A673 (cell line): ENCODE measurements around the gene PADI6.

Experiments used
- EZH2 ChIP-seq: fragments of 200-600 bp; sonication (generic); IDR thresholded peaks from 2 replicates; pipeline ENCODE4 v1.6.1; 2017; ENCODE audit warnings: borderline replicate concordance, low read depth, mild to moderate bottlenecking, mixed read lengths, antibody characterized with exemption, low read length; ENCODE audit not compliant: poor library complexity, severe bottlenecking
- TF ChIP-seq, protein P1 (sequence below): fragments of 300-800, 200-600 bp; sonication (generic); conservative IDR thresholded peaks from 2 replicates; pipeline ENCODE4 v1.5.1; 2017; ENCODE audit warnings: low read depth, mild to moderate bottlenecking, antibody characterized with exemption, low read length, moderate library complexity, mixed read lengths

DNA sequence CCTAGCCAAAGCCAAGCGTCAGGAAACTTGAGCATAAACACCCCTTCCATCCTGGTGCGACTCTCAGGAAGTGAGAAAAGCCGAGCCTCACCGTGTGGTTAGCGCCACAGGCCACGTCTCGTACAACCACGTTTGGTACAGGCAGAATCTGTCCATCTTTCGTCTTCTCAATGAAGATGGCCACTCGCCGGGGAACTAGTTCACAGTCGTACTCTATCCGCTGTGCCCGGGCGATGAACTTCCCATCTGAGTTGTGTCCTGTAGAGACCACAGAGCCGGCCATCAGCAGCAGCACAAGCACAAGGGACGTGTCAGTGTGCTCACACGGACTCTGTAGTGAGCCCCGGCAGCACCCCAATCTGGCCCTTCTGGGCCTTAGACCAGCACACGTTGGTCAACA is 44.4 kb downstream of the PADI6 start:
- TF ChIP-seq EZH2 = no peak
- TF ChIP-seq, protein P1, sequence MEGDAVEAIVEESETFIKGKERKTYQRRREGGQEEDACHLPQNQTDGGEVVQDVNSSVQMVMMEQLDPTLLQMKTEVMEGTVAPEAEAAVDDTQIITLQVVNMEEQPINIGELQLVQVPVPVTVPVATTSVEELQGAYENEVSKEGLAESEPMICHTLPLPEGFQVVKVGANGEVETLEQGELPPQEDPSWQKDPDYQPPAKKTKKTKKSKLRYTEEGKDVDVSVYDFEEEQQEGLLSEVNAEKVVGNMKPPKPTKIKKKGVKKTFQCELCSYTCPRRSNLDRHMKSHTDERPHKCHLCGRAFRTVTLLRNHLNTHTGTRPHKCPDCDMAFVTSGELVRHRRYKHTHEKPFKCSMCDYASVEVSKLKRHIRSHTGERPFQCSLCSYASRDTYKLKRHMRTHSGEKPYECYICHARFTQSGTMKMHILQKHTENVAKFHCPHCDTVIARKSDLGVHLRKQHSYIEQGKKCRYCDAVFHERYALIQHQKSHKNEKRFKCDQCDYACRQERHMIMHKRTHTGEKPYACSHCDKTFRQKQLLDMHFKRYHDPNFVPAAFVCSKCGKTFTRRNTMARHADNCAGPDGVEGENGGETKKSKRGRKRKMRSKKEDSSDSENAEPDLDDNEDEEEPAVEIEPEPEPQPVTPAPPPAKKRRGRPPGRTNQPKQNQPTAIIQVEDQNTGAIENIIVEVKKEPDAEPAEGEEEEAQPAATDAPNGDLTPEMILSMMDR = no peak
